SU-DHL-6 (cell line): Measurements from ENCODE around the gene RXFP2.

Experiments used
- H2AFZ ChIP-seq: fragments of 200-600 bp; sonication (generic); 2 replicates; pipeline ENCODE4 v1.6.1; 2014; ENCODE audit warnings: low read depth, mild to moderate bottlenecking, moderate library complexity, mixed read lengths, antibody characterized with exemption, low read length; ENCODE audit not compliant: severe bottlenecking
- H3F3A ChIP-seq: fragments of 200-600 bp; shearing (Covaris generic); 2 replicates; pipeline ENCODE4 v1.6.0; 2016; ENCODE audit warnings: antibody characterized with exemption, mild to moderate bottlenecking; ENCODE audit not compliant: insufficient read depth
- H3K27ac ChIP-seq: fragments of 200-600 bp; sonication (generic); 2 replicates; pipeline ENCODE4 v1.5.1; 2016; ENCODE audit warnings: low read depth, mild to moderate bottlenecking, low read length, moderate library complexity, mixed read lengths
- H3K27me3 ChIP-seq: fragments of 200-600 bp; sonication (generic), shearing (Covaris generic); 2 replicates; pipeline ENCODE4 v1.6.0; 2014; ENCODE audit warnings: mild to moderate bottlenecking, low read length
- H3K36me3 ChIP-seq: fragments of 200-600 bp; sonication (generic); 2 replicates; pipeline ENCODE4 v1.6.1; 2014; ENCODE audit warnings: mild to moderate bottlenecking, low read length, mixed read lengths
- H3K4me2 ChIP-seq: fragments of 300-600, 200-600 bp; shearing (Covaris generic), sonication (generic); 2 replicates; pipeline ENCODE4 v1.6.0; 2014; ENCODE audit warnings: low read length, low read depth, mild to moderate bottlenecking; ENCODE audit not compliant: poor library complexity, severe bottlenecking
- H3K4me3 ChIP-seq: fragments of 200-600 bp; sonication (generic); 2 replicates; pipeline ENCODE4 v1.5.1; 2014; ENCODE audit warnings: antibody characterized with exemption, low read length, mild to moderate bottlenecking, mixed read lengths; ENCODE audit not compliant: insufficient read depth, poor library complexity, severe bottlenecking
- H3K79me2 ChIP-seq: fragments of 200-600 bp; sonication (generic); 2 replicates; pipeline ENCODE4 v1.6.1; 2014; ENCODE audit warnings: mild to moderate bottlenecking, low read length, moderate library complexity; ENCODE audit not compliant: insufficient read depth
- H3K9ac ChIP-seq: fragments of 200-600 bp; sonication (generic); 2 replicates; pipeline ENCODE4 v1.7.0; 2014; ENCODE audit warnings: mild to moderate bottlenecking, low read length
- H3K9me2 ChIP-seq: fragments of 200-600 bp; sonication (generic); replicated peaks from 2 replicates; pipeline ENCODE4 v1.6.1; 2014; ENCODE audit warnings: low read length; ENCODE audit not compliant: insufficient read depth
- H3K9me3 ChIP-seq: fragments of 200-600 bp; sonication (generic); 2 replicates; pipeline ENCODE4 v1.6.1; 2014; ENCODE audit warnings: low read length, mixed read lengths; ENCODE audit not compliant: insufficient read depth
- H4K20me1 ChIP-seq: fragments of 200-600 bp; sonication (generic); 2 replicates; pipeline ENCODE4 v1.6.1; 2014; ENCODE audit warnings: low read depth, mild to moderate bottlenecking, antibody characterized with exemption, low read length, moderate library complexity, mixed read lengths
- EZH2phosphoT487 ChIP-seq: fragments of 200-600 bp; sonication (generic), shearing (Covaris generic); conservative IDR thresholded peaks from 2 replicates; pipeline ENCODE4 v1.6.1; 2018; ENCODE audit warnings: mild to moderate bottlenecking, antibody characterized with exemption, low read length, moderate library complexity, mixed read lengths
- TF ChIP-seq, protein P1 (sequence below): fragments of 200-600 bp; sonication (generic); IDR thresholded peaks from one replicate; pipeline ENCODE4 v1.5.1; 2017; ENCODE audit warnings: antibody characterized with exemption, mild to moderate bottlenecking, low read length, moderate library complexity; ENCODE audit not compliant: insufficient read depth, poor library complexity, severe bottlenecking

The RXFP2 gene

DNA sequence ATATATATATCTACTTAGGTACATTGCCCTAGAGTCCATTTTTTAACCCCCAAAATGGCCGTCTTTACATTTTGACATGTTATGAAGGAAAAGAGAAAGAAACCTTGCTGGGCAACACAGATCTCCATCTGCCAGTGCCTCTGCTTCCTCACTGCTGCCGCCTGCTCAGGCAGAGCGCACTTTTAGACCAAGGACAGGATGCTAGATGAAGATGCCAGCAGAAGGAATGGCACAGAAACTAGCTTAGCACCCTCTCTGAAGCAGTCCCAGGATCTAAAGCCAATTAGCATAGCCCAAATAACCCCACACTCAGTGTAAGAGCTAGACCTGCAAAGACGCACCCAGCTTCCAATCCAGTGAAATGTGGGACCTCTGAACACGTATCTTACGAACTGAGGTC is 111.9 kb downstream of the RXFP2 start:
- no peaks in the 10 kb centered on the region for H3K79me2 ChIP-seq
- H3K9me2 ChIP-seq = no peaks in the 10 kb centered on the region
- H3K4me3 ChIP-seq = no peak overlapping the region
- H3K27ac ChIP-seq = no peak overlapping the region
- no peaks in the 10 kb centered on the region for H4K20me1 ChIP-seq
- H3K9me3 ChIP-seq = no peaks in the 10 kb centered on the region
- H3K4me2 ChIP-seq = no peak overlapping the region
- H3K27me3 ChIP-seq = no peaks in the 10 kb centered on the region
- no peak overlapping the region for H3K9ac ChIP-seq
- no peaks in the 10 kb centered on the region for H3K36me3 ChIP-seq
- H2AFZ ChIP-seq = no peak overlapping the region
- TF ChIP-seq EZH2phosphoT487 = no peak
- TF ChIP-seq, protein P1, sequence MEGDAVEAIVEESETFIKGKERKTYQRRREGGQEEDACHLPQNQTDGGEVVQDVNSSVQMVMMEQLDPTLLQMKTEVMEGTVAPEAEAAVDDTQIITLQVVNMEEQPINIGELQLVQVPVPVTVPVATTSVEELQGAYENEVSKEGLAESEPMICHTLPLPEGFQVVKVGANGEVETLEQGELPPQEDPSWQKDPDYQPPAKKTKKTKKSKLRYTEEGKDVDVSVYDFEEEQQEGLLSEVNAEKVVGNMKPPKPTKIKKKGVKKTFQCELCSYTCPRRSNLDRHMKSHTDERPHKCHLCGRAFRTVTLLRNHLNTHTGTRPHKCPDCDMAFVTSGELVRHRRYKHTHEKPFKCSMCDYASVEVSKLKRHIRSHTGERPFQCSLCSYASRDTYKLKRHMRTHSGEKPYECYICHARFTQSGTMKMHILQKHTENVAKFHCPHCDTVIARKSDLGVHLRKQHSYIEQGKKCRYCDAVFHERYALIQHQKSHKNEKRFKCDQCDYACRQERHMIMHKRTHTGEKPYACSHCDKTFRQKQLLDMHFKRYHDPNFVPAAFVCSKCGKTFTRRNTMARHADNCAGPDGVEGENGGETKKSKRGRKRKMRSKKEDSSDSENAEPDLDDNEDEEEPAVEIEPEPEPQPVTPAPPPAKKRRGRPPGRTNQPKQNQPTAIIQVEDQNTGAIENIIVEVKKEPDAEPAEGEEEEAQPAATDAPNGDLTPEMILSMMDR = no peak
- no peaks in the 10 kb centered on the region for H3F3A ChIP-seq
